GM19351 (cell line): ENCODE measurements around the gene MYH9.

Source experiments
- ATAC-seq: cut with Tn5 transposase; IDR thresholded peaks from one replicate; pipeline ENCODE4 v1.9.1; 2021; ENCODE audit warnings: mild to moderate bottlenecking, moderate library complexity; ENCODE audit not compliant: unreplicated experiment

Gene MYH9

DNA sequence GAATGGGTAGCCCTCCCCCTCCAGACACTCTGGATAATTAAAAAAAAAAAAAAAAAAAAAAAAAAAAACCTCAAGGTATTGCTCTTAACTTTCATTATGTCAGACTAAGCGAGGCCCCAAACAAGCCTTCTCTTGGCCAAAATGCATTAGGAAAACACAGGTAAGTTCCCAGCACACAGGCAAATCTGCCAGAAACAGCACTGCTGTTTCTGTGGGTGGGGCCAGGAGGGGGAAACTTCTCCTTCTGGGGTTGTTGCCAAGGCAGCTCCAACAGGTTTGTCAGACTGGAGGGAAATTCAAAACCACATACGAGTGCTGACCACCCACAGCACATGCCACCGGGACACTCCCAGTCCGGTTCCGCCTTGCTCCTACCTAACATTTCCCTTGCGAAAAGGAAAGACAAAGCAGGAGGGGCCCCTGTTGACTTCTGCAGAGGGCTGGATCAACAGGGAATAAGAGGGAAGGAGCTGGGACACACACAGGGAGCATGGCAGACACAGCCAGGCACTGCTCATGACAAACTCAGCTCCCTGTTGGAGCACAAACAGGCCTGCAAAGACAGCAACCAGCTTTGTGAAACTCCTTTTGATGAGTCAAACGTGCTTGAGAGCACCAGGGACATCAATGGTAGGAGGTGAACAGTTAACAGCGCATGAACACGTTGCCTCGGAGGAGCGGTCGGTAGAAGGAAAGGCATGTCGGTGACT, 55.0 kb downstream of the MYH9 start:
- ATAC-seq, result no peak

DNA sequence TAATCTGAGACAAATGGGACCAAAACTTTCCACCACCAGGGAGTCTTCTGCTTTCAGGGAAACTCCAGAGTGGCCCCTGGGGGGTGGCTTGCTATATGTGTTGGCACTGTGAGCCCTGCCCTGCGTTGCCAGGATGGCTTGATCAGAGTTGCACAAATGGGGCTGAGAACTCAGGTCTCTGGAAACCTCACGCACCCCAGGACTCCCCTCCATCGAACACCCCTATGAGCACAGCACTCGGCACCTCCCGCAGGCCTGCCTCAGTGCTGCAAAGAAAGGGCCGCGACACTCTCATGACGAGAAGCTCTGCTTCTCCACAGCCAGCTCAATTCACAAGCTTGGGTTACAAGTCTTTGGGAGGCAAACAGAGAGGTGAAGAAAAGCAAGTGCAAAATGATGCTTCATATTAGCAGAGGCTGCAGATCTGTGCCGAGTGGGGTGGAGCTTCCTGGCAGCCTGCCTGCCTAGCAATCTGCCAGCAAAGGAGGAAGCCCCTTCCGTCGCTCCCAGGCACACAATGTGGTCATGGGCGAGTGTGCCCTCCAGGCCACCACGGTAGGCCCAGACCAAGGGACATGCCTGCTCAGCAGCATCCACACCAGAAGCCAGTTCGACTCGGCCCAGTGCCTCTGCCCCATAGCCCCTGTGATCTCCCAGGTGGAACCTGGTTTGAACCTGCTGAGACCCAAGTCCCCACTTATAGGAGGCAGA, 55.7 kb downstream of the MYH9 start:
- no peak for ATAC-seq

DNA sequence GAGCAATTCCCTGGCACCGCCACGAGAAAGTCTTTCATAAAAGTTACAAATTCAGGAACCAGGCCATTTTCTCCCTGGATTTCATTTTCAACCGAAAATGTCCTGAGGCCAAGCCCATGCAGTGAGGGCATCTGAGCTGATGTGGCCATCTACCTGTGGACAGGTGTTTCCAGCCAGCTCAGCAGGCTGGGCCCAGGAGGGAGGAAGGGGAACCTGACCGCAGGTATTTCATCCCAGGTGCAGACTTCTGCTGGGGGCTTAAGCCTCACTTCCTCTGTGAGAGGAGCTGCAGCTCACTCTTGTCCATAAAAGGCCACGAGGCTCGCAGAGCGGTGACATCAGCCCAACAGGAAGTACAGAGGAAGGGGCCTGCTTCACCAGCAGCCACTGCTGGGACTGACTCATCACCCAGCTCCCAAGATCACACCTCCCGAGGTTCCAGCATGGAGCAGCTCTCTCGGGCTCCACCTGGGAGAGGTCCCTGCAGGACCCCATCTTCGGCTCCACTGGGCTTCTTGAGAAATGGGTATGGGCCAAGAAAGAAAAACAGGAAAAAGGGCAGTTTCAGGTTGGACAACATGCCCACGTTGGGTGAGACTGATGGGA, 56.4 kb downstream of the MYH9 start:
- ATAC-seq, result peak; percentile 68

DNA sequence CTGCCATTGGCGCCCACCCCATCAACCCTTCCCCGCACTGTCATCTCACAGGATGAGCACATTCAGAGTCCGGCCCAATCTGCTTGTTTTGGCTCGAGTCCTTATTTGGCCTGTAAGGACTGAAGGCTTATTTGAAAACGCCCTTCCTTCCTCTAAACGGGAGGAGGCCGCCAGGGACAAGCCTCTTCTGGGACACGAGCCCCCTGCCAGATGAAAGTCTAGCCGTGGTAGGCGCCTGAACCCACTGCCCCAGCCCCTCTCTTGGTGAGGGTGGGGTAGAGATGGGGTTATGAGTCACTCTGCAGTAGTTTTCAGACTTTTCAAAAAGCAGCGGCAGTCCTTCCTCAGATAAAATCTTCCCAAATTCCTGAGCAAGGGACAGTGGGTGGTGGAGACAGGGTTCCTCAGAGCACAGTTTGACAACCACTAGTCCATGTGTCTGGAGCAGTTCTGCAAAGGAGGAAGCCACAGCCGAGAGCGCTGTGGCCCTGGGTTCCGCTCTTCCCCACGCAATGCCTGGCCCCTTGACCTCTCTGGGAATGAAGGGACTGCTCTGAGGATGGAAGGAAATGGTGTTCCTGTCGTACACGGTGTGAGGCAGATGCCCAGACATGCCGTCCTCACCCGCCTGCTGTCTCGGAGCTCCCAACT, 57.0 kb downstream of the MYH9 start:
- no peak for ATAC-seq

DNA sequence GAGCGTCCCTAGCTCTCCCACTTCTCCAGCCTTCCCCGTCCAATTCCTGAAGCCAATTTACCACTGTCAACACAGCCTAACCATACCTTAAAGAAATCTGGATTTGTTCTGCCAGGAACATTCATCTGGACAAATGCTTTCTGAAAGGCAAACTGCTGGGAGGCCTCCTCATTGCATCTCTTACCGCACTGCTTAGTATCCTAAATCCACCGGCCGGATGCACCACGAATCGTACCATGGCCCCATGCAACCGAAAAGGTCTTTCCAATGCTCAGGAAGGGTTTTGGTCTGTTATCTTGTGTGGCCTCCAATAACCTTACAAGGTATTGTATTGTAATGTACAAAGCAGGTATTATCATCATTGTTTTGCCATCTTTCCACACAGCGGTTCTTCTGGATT, 57.6 kb downstream of the MYH9 start:
- ATAC-seq, result no peak

DNA sequence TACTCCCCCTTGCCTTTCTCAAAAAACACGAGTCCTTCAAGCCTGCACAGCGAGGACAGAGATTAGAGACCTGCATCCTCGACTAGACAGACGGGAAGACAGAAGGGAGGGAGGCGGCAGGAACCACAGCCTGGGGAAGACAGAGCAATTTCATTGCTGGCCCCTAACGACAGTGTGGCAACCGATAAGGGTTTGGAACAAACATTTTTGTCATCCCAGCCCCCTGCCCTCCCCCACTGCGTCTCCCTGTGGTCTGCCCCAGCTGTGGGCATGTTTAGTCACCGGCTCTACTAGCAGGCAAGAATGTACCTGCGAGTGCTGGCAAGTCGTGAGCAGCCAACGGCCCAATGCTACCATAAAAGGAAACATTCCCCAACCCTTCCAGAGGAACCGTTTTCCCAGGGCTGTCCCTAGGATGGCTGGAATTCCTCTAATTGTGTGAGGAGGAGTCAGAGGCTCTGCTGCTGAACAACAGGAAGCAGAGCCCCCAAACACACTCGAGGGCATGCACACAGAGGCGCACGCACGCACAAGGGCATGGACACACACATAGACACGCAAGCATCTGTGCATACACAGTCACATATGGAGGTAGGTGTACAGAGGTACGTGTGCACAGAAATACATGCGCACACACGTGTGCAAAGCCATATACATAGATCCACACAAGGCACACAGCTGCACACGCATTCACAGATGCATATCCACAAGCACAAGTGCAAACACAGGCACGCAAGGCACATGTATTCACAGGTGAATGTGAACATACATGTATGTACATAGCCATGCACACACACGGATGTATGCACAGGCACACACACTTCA, 58.3 kb downstream of the MYH9 start:
- ATAC-seq, result no peak

DNA sequence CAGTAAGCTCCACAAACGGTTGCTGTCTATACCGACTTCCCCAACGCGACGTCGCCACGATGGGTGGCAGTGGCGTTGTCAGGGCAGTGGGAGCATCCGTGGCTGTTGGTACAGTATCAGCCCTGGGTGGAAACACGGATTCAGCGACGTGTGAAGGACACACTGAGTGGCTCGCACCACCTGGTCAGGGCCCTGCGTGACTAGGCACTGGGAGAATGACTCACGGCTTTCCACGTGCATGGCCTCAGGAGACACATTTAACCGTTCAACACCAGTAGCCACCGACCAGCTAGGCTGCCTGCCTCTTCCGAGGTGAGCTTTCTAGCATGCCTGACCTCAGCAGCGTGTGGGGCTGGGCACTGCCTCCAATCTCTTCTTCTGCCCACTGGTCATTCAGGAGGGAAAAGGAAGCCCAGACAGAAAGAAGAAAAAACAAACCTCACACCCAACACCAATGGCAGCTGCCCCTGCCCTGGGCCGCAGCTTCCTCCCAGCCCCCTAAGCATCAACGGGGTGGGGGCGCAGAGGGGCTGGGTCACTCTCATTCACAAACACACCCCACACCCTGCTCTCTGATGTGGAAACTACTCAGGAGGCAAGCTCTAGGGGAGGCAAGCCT, 59.0 kb downstream of the MYH9 start:
- no peak for ATAC-seq

DNA sequence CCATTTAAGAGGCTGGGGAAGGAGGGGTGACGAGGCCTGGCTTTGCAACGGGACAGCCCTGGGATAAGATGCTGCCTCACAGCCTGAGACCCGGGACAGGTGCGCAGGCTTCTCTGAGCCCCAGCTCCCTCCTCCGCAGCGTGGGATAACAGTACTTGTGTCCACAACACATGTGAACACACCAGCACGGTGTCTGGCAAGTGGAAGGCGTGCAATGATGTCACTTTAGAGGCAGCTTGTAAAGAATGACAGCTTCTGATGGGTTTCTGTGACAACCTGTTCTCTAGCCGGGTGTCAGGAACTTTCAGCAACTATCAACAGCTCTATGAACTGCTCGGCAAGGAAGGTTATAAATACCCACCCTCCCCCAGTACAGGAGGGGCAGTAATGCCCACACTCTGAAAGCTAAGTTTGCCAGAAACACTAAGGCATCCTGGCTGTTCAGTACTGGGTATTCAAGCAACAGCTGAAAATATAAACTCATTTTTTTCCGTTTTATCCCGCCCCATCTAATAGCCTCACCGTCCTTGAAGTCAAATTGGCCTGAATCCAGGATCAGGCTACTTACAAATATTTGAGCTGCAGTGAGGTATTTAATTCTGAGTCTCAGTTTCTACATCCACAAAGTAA, 59.7 kb downstream of the MYH9 start:
- ATAC-seq, result no peak

DNA sequence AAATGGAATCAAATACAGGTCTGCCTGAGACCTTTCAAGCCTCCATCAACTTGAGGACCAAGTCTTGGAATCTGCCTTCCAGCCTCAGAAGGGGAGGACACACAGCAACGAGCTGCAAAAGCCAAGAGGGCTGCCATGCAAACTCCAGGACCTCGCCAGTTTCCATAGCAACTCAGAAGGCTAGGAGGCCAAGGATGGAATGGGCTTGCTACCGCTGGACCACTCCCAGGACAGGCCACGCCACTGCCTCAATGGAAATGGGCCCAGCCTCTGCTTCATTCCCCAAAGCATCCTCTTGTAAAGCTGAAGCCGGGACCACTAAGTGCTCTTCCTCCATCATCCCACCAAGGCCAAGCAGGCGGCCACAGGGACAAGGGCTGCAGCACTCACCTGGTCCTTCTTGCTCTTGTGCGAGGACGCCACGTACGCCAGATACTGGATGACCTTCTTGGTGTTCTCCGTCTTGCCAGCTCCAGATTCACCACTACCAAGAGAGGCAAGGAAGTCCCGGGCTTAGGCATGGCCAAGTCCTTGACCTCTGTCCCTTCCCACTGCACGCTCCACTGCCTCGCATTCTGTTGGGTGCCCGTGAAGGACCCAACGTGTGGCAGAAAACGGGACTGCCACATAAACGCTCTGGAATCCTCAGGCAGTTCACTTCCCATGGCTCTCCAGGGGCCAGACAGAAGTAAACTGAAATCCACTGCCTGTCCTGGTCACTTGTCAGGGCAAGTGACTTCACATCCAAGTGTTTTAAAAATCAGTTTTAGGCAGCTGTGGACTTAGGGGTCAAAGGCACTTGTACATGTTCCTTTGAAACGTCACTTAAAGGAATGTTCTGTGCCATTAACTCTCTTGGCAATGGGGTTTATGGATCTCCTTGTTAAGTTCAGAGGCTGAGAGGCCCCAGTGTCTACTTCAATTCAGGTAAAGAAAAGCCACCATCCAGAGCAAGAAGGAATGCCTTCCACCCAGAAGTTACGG, 61.3 kb downstream of the MYH9 start:
- ATAC-seq, result no peak

DNA sequence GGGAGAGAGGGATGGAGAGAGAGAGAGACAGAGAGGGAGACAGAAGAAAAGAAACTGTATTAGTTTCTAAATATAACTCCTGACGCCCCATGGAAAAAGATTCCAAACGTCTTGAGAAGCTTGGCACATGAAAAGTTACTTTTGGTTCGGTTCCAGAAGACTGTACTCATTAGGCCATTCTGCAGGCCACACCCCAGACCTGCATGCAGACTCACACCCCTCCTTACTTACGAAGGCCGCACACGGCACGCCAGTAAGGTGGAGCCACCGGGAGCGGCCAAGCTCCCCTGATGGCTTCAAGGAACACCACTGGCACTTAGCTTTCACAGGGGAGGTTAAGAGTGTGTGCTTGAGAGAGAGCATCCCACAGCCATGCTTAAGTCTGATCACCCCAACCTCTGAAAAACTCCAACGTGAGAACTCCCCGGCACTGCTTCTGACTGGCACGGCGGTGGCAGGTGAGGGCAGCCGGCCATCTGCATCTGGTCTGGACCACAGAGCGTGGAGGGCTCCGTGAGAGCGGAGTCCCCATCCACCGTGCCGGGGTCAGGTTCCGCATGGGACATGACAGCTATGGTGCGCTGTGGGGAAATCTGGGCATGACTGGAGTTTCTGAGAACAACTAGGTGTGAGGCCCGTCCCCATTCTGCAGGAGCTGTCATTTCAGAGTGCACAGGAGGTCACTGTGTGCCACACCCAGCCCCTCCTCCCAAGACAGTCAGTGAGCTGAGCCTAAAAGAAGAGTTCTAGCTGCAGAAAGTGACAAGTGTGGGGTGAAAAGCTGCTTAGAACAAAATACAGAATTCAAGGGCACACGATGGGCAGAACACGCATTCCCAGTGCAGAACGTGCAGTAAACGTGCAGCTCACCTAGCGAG, 62.4 kb downstream of the MYH9 start:
- no peak for ATAC-seq

DNA sequence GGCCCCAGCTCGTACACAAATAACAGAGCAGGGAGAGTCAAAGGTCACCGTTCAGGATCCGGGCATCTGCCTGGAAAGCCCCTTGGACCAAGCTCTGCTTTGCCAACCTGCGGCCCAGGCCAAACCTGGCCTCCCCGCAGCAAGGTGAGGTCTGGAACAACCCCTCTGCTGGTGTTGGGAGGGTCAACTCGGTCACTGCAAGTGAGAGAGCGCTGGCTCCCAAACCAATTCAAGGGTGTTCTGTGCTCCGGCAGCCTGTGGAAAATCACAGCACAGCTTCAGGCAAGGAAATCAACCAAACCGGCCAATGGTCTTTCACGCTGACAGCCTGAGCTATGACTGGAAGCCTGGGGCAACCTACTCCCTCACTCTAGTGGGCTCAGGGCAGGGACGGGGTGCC, 63.4 kb downstream of the MYH9 start:
- ATAC-seq, result no peak

DNA sequence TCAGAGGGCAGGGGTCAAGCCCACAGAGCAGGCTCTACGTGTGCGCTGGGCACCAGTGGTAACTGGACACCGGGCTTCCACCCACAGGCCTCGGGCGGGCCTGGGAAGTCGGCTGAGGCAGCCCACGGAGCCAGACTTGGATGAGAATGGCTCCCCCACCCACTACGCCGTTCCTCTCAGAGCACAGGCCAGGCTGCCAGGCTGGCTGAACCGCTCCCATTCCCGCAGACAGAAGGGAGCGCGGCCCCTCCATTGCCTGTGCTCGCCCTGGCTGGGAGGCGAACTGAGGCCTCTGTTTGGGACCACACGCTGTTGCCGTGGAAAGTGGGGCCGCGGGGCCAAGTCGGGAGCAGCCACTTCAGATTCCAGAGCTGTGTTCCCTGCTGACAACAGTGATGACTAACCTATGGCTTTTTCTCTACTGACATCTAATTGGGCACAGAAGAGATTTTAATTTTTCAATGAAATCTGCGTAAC, 63.9 kb downstream of the MYH9 start:
- no peak for ATAC-seq

DNA sequence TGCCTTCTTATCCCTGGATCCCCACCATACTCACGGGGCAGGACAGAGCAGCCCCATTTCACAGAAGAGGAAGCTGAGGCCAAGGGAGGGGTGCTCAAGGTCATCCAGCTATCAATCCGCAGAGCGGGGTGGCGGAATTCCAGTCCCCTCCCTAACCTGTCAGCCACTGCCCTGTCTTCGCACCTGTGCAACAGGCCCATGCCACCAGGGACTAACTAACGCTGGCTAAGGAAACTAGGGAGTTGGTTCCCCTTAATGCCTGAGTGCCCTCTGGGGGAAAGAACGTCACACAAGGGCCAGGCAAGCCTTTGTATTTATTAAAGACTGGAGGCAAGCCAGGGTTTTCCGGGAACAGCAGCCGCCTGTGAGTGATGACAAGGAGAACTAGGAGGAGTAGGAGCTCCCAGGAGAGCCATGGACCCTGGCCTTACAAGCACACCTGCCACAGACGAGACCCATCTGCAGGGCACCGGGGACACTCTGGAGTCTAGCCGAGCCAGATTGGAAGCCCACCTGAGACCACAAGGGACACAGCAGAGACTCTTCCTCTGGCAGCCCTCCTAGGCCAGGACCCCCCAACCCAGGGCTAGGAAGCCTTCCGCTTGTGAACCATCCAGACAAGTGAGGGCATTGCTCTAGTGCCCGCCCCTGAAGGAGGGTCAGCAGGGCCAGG, 64.4 kb downstream of the MYH9 start:
- ATAC-seq, result no peak

DNA sequence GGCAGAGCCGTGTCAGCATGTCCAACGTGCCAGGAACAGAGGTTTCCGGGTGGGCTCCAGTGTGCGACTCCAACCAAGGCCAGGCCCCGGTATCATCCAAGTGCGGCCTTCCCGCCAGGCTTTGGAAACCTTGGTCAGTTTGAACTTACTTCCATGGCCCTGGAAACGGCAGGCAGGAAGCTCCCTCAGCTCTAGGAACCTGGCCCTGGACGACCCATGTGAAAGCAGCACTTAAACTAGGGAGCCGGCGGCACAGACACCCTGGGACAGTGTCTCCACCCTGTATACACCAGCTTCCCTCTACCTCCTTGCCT, 65.2 kb downstream of the MYH9 start:
- no peak for ATAC-seq

DNA sequence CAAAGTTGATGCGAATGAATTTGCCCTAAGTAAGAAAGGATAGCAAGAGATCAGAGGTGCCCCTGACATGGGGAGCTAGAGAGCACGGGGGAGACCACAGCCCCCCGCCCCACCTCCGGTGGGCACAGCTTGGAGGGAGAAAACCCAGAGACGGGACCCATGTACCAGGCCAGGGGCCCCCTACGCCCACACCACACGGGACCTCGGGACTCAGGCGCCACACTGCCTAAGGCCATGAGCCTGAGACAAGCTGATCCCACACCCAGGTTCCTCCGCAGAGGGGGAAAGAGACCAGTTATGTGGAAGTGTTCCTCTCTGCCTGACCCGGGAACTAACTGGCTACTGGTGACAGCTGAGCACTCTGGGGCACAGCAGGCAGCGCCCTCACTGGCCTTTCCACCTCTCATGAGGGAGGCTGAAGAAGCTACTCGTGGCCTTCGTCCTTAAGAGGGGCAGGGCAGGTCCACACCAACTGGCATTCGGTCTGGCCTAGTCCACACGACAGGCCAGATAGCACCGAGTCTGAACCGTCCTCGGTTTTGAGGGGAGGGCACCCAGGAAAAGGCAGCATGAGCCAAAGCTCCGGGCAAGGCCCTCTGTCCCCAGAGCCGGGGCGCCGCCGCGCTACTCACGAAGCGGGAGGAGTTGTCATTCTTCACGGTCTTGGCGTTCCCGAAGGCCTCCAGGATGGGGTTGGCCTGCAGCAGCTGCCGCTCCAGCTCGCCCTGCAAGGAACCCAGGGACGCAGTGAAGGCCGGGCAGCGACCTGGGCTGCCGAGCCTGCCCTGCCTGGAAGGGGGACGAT, 65.8 kb downstream of the MYH9 start:
- ATAC-seq, result no peak

DNA sequence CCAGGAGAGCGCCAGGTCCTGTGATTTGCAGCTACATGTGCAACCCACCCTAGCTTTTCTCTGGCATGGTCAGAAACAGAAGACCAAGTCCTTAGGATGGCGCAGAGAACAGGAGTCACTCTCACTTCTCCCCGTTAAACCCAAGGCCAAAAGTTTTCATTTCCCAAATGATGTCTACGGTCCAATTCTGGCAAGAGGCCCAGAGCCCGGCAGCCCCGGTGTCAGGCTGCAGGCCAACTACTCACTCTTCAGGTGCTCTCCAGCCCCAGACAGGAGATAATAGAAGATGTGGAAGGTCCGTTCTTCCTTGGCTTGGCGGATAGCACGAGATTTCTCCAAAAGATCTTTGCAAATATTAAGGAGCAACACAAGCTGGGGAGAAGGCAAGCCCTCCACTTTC, 67.2 kb downstream of the MYH9 start:
- ATAC-seq, result no peak
